Fibroblast of villous mesenchyme (primary cell): ENCODE measurements around the gene SDS. TPM values are rescaled to one million over a fixed set of nuclear protein-coding genes. Genes with fewer than 3 reads are reported as not detected.
A peak's percentile ranks its signal among the peaks of the same experiment; 100 is the strongest.

Experiments
- DNase-seq: peaks from one replicate; pipeline ENCODE4 v3.0.0-alpha.2; 2010; ENCODE audit warnings: low read depth
- H3K4me3 ChIP-seq: 2 replicates; pipeline ENCODE4 v1.5.1; 2011; ENCODE audit warnings: low read depth, mild to moderate bottlenecking, low read length
- CTCF ChIP-seq: IDR thresholded peaks from 2 replicates; pipeline ENCODE4 v1.5.1; 2012; ENCODE audit warnings: low read depth, mild to moderate bottlenecking, low read length; ENCODE audit not compliant: insufficient read depth
- total RNA-seq: library from RNA; depleted of rRNA; stranded (reverse); fragments of >200 nt; gene quantifications from 2 replicates; pipeline ENCODE4 v1.2.3, GENCODE V29; 2012

SDS gene
- total RNA-seq, 1 donor, result not detected

- H3K4me3 ChIP-seq, result peak within 1 kb of the TSS; percentile 64
- peak; percentile 75 for DNase-seq
- TF ChIP-seq CTCF, result no peak
Measured at GRCh38 chr12:113422030-113422885, 18.6 kb upstream of the SDS start, which contains the start of gene SDSL. SDSL (plus strand) TSS chr12:113422380; CDS start chr12:113427983, 5,603 bp downstream.

- TF ChIP-seq CTCF, result no peak
- DNase-seq, result no peak
- no peak overlapping the region for H3K4me3 ChIP-seq
Measured at GRCh38 chr12:113420996-113421595, 17.4 kb upstream of the SDS start.

- TF ChIP-seq CTCF, result no peak
- peak; percentile 41 for DNase-seq
- H3K4me3 ChIP-seq, result no peak overlapping the region
Measured at GRCh38 chr12:113418213-113418879, 14.7 kb upstream of the SDS start.

GRCh38 chr12:113416091-113416754 lies 12.5 kb upstream of the SDS start:
- H3K4me3 ChIP-seq, result no peak overlapping the region
- no peak for TF ChIP-seq CTCF
- DNase-seq, result peak; percentile 7

- TF ChIP-seq CTCF, result no peak
- no peak overlapping the region for H3K4me3 ChIP-seq
- DNase-seq, result no peak
Measured at GRCh38 chr12:113414519-113415038, 10.9 kb upstream of the SDS start.

GRCh38 chr12:113413488-113413939 lies 9.8 kb upstream of the SDS start:
- TF ChIP-seq CTCF, result no peak
- H3K4me3 ChIP-seq, result no peak overlapping the region
- peak; percentile 3 for DNase-seq
